Right forelimb (tissue), 1 donor: ENCODE measurements around the gene RFTN2.

Experiments
- DNase-seq: peaks from one replicate; pipeline ENCODE4 v3.0.0-alpha.2; 2018

RFTN2 gene

GRCh38 chr2:197539734-197540133 lies 135.7 kb downstream of the RFTN2 start:
- no peak for DNase-seq

GRCh38 chr2:197538412-197538811 lies 137.0 kb downstream of the RFTN2 start:
- no peak for DNase-seq
